D721Med (cell line): ENCODE results near the gene HPN.

ENCODE experiments used
- DNase-seq: peaks from one replicate; pipeline ENCODE4 v3.0.0; 2011; ENCODE audit warnings: low spot score; ENCODE audit not compliant: insufficient read length
- FAIRE-seq: peaks from 2 replicates; lab custom pipeline; 2011; peaks lifted over from hg19 to GRCh38; lab: Jason Lieb, UNC
- CTCF ChIP-seq: IDR thresholded peaks from 2 replicates; pipeline ENCODE4 v1.5.1; 2012; ENCODE audit warnings: mild to moderate bottlenecking, control low read depth; ENCODE audit not compliant: insufficient read depth; ENCODE audit errors: missing control alignments

Gene HPN

GRCh38 chr19:35068941-35069634 lies 27.6 kb downstream of the HPN start:
- no peak for TF ChIP-seq CTCF
- FAIRE-seq (no peak), DNase-seq (no peak)

- no peak for DNase-seq
- TF ChIP-seq CTCF = no peak
- FAIRE-seq = no peak
These were observed 28.2 kb downstream of the HPN start for GRCh38 chr19:35069696-35070095.

GRCh38 chr19:35070471-35070870 lies 28.9 kb downstream of the HPN start:
- TF ChIP-seq CTCF = no peak
- DNase-seq (no peak), FAIRE-seq (no peak)

- no peak for TF ChIP-seq CTCF
- DNase-seq = no peak
- no peak for FAIRE-seq
These were observed 32.0 kb downstream of the HPN start for GRCh38 chr19:35073516-35073915.

GRCh38 chr19:35073941-35074340 lies 32.4 kb downstream of the HPN start:
- DNase-seq = no peak
- no peak for TF ChIP-seq CTCF
- no peak for FAIRE-seq

GRCh38 chr19:35074426-35075201 lies 33.1 kb downstream of the HPN start:
- no peak for DNase-seq
- FAIRE-seq = no peak
- no peak for TF ChIP-seq CTCF
